ENCODE measurements around the gene BRICD5.

DNA sequence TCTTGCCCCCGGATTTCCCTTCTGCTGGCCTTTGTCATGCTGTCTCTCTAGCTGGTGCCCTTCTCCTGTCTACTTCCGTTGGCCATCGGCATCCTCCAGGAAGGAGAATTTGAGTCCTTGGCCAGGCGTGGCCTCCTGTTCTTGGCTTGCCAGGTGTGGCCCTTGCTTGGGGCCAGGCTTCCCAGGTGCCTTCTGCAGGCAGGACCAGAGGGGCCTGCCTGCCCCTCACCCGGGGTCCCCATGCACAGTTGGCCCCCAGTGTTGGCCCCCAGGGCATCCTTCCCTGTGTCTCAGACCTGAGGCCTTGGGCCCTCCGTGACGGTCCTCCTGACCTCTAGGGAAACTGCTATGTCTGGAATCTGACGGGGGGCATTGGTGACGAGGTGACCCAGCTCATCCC lies 2.8 kb downstream of the BRICD5 start:
- no peak for TF ChIP-seq POLR2A (IDR thresholded peaks at IDR 0.05)
- TF ChIP-seq, protein P1, sequence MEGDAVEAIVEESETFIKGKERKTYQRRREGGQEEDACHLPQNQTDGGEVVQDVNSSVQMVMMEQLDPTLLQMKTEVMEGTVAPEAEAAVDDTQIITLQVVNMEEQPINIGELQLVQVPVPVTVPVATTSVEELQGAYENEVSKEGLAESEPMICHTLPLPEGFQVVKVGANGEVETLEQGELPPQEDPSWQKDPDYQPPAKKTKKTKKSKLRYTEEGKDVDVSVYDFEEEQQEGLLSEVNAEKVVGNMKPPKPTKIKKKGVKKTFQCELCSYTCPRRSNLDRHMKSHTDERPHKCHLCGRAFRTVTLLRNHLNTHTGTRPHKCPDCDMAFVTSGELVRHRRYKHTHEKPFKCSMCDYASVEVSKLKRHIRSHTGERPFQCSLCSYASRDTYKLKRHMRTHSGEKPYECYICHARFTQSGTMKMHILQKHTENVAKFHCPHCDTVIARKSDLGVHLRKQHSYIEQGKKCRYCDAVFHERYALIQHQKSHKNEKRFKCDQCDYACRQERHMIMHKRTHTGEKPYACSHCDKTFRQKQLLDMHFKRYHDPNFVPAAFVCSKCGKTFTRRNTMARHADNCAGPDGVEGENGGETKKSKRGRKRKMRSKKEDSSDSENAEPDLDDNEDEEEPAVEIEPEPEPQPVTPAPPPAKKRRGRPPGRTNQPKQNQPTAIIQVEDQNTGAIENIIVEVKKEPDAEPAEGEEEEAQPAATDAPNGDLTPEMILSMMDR (IDR thresholded peaks at IDR 0.05 in 8 of 11, conservative IDR thresholded peaks at IDR 0.05 in 3 of 11) = no peak
